Common myeloid progenitor, CD34-positive (primary cell): ENCODE results near the gene ARHGAP44.

Experiments used
- CTCF ChIA-PET: fragments of 350-600 bp; sonication (Branson Sonifier 250); formaldehyde crosslinking; loops from one replicate; lab custom pipeline; 2021; ENCODE audit warnings: antibody characterized with exemption; lab: Charles Lee
- POLR2A ChIA-PET: fragments of 350-600 bp; sonication (Branson Sonifier 250); formaldehyde crosslinking; loops from one replicate; lab custom pipeline; 2021; ENCODE audit warnings: antibody characterized with exemption; lab: Charles Lee
- DNase-seq, 3 donors: peaks; one replicate each; pipeline versions ENCODE4 v3.0.0 to v3.0.0-alpha.2; 2013
- H3K27ac ChIP-seq, 2 experiments: 1 replicate in 1 of 2; 2 replicates in 1 of 2; pipeline ENCODE4 v1.7.0; 2013; ENCODE audit warnings: inconsistent platforms in 2 of 2, low read length in 2 of 2, mild to moderate bottlenecking in 2 of 2, low read depth in 1 of 2, moderate library complexity in 1 of 2; ENCODE audit not compliant: severe bottlenecking in 2 of 2, insufficient read depth in 1 of 2, poor library complexity in 1 of 2
- H3K27me3 ChIP-seq, 5 experiments: replicated peaks in 2 of 5; 1 replicate in 3 of 5; 2 replicates in 2 of 5; pipeline versions ENCODE4 v1.6.1 to v1.7.0; 2013; ENCODE audit warnings: low read length in 4 of 5, mild to moderate bottlenecking in 2 of 5, moderate library complexity in 2 of 5, inconsistent platforms in 1 of 5; ENCODE audit not compliant: insufficient read depth in 5 of 5, control insufficient read depth in 4 of 5
- H3K36me3 ChIP-seq, 4 experiments: 1 replicate in 2 of 4; 2 replicates in 2 of 4; pipeline versions ENCODE4 v1.6.1 to v1.7.0; 2013; ENCODE audit warnings: low read length in 3 of 4, control low read depth in 1 of 4, mild to moderate bottlenecking in 1 of 4; ENCODE audit not compliant: control insufficient read depth in 4 of 4, insufficient read depth in 4 of 4
- H3K4me1 ChIP-seq, 4 experiments: 1 replicate in 3 of 4; 2 replicates in 1 of 4; pipeline versions ENCODE4 v1.6.1 to v1.7.1; 2013; ENCODE audit warnings: low read length in 3 of 4, mild to moderate bottlenecking in 3 of 4, control low read depth in 1 of 4, inconsistent platforms in 1 of 4, moderate library complexity in 1 of 4; ENCODE audit not compliant: control insufficient read depth in 4 of 4, insufficient read depth in 4 of 4; ENCODE audit errors: control extremely low read depth in 1 of 4
- H3K4me3 ChIP-seq, 7 experiments: 1 replicate in 4 of 7; 2 replicates in 3 of 7; pipeline versions ENCODE4 v1.5.1 to v1.7.0; 2013; ENCODE audit warnings: mild to moderate bottlenecking in 7 of 7, low read length in 6 of 7, moderate library complexity in 6 of 7, inconsistent platforms in 2 of 7, low read depth in 2 of 7, control low read depth in 1 of 7; ENCODE audit not compliant: insufficient read depth in 4 of 7, control insufficient read depth in 1 of 7; ENCODE audit errors: extremely low read depth in 1 of 7
- H3K9me3 ChIP-seq, 5 experiments: 1 replicate in 4 of 5; 2 replicates in 1 of 5; pipeline versions ENCODE4 v1.6.1 to v1.7.1; 2013; ENCODE audit warnings: low read length in 4 of 5, mild to moderate bottlenecking in 2 of 5, inconsistent platforms in 1 of 5, low read depth in 1 of 5, moderate library complexity in 1 of 5; ENCODE audit not compliant: control insufficient read depth in 4 of 5, insufficient read depth in 2 of 5; ENCODE audit errors: control extremely low read depth in 1 of 5
- WGBS: methylation state at CpG from one replicate; pipeline ENCODE4 v1.1.5; 2013; ENCODE audit not compliant: insufficient coverage; 5-methylcytosine and 5-hydroxymethylcytosine counted together

The ARHGAP44 gene

DNA sequence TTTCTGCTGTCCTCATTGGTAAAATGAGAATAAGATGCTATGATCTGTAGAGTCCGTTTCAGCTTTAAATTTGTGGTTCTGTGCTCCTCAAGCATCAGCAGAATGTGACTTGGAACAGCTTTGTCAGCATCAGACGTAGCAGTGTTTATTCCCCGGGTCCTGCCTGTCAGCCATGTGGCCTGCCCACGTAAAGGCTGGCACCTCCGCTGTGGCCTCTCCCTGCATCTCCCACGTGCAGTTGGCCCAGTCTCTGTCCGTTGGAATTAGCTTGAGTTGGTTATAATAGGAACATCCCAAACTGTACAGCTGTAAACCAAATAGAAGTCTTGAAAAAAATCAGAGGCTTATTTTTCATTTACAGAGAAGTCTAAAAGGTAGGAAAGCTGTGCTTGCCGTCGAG is 61.7 kb downstream of the ARHGAP44 start:
- Histone ChIP-seq H3K27me3 (no peaks in the 10 kb centered on the region), H3K4me1 (no peaks in the 10 kb centered on the region), H3K4me3 (no peak overlapping the region), H3K36me3 (no peaks in the 10 kb centered on the region), H3K9me3 (peaks cover 0 to 14% (median 0%) of the 10 kb centered on the region in 5 experiments), H3K27ac (no peak overlapping the region)
- WGBS, result 100% methylated on average over 7 of the region's 9 CpGs
- CTCF ChIA-PET, result no interaction called here
- no peak for DNase-seq
- POLR2A ChIA-PET, result no interaction called here

DNA sequence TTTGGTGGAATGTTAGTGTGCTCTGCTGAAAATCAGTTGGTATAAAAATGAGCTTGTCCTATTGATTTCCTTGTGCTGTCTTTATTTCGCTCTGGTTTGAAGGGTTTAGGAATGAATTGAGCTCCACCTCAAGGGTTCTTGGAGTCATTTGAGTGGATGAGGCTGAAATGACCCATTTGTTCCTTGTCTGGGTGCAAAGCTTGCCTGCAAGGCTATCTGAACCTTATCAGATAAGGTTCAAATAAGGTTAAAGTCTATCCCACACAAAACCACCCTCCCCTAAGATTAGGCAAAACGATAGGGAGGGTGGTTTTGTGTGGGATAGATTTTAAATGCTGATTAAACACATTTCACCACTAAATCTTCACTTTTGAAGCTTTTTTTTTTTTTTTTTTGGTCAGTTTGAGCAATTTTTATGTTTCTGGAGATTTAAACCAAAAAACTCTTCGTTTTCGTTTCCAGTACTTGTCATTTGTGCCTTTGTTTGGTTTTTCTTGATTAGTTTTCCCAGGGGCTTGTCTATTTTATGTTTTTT is 62.7 kb downstream of the ARHGAP44 start:
- Histone ChIP-seq H3K4me1 (no peaks in the 10 kb centered on the region), H3K27ac (no peak overlapping the region), H3K4me3 (no peak overlapping the region), H3K27me3 (no peaks in the 10 kb centered on the region), H3K36me3 (no peaks in the 10 kb centered on the region), H3K9me3 (peaks cover 0 to 16% (median 0%) of the 10 kb centered on the region in 5 experiments)
- DNase-seq, result no peak
- ChIA-PET CTCF (no interaction called here), POLR2A (no interaction called here)
- 100% methylated on average over 1 of the region's 4 CpGs for WGBS

DNA sequence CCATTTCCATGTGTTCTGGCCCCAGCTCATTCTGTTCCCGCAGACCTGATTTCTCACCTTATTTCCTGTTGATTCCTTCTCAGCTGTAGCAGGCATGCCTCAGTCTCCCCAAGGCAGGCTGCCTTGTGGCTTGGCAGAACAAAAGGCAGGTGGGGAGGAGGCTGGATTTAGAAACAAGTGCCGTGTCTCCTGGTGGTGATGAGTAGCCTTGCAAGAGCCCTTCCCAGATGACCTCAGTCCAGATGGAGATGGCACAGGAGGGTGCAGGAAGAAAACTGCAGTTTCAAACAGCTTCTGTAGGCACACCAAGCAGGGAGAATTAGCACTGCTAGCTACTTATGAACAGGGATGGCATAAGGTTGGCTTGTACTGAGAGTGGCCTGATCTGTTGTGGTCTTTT is 64.6 kb downstream of the ARHGAP44 start:
- no peak for DNase-seq
- no peaks in the 10 kb centered on the region for H3K4me1 ChIP-seq
- H3K27me3 ChIP-seq, result no peaks in the 10 kb centered on the region
- WGBS, result 67% methylated on average over 1 of the region's 2 CpGs
- ChIA-PET CTCF (no interaction called here), POLR2A (interaction anchor here (0.6 kb wide), 1 partner anchor 418 kb away, joined by 3 read pairs; no protein-coding TSS in a partner anchor)
- peaks cover 0 to 24% (median 0%) of the 10 kb centered on the region in 5 experiments for H3K9me3 ChIP-seq
- H3K36me3 ChIP-seq, result no peaks in the 10 kb centered on the region
- no peak overlapping the region for H3K27ac ChIP-seq
- H3K4me3 ChIP-seq, result no peak overlapping the region

DNA sequence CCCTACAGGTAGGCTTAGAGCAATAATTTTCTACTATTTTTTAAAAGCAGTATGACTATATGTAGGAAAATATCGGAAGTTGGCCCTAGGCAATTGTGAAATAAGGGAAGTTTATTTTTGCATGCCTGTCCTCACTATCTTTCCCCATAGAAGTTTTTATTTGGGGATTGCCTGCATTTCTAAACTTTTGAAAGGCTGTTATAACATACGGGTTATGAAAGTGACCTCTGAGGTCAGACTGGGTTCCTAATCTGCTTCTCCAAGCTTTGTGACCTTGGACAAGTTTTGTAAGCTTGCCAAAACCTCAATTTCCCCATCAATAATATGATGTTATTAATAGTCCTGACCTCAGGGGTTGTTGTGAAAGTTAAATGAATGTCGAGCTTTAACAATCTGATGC is 67.1 kb downstream of the ARHGAP44 start:
- ChIA-PET CTCF (no interaction called here), POLR2A (no interaction called here)
- no peaks in the 10 kb centered on the region for H3K36me3 ChIP-seq
- no peak overlapping the region for H3K27ac ChIP-seq
- H3K27me3 ChIP-seq, result no peaks in the 10 kb centered on the region
- no peak overlapping the region for H3K4me3 ChIP-seq
- peaks cover 0 to 19% (median 0%) of the 10 kb centered on the region in 5 experiments for H3K9me3 ChIP-seq
- DNase-seq, result no peak
- no peaks in the 10 kb centered on the region for H3K4me1 ChIP-seq
- WGBS, result no CpG with 5 or more reads among the region's 3 CpGs

DNA sequence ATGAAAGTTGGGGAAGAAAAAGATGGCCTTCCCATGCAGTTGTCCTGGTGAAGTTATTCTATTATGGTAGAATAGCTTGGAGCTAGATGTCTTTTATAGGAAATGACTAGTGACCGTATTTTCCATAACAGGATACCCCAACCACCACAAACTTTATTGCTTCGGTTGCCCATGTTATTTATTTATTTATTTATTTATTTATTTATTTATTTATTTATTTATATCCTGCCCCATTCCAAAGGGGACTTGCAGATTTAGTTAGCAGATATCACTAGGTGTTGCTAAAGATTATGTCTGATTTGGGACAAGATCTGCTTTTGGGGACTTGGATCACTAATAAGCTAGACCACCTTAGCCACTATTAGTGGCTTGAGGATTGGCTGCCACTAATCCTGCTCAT is 68.3 kb downstream of the ARHGAP44 start:
- Histone ChIP-seq H3K4me3 (no peak overlapping the region), H3K36me3 (no peaks in the 10 kb centered on the region), H3K4me1 (no peaks in the 10 kb centered on the region), H3K27me3 (no peaks in the 10 kb centered on the region), H3K9me3 (peaks cover 0 to 22% (median 0%) of the 10 kb centered on the region in 5 experiments), H3K27ac (no peak overlapping the region)
- WGBS, result no CpG with 5 or more reads among the region's 2 CpGs
- ChIA-PET POLR2A (no interaction called here), CTCF (no interaction called here)
- no peak for DNase-seq

DNA sequence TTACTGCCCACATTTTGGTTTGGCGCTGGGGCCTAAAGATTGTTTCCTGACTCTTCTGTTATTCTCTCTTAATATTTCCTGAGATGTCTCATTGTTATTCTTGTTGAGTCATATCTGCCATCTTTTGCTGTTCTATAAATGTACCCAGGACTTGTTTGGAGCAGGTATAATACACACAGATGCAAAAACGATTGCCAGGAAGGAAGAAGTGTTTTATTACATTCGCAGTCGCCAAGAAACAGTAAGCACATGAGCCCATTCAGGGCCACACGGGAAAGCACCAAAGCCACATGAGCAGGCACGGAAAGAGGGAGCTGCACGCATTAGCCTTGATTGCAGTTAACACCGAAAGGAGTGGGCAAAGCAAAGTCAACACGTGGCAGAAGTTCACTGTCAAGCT is 70.2 kb downstream of the ARHGAP44 start:
- Histone ChIP-seq H3K27me3 (no peaks in the 10 kb centered on the region), H3K4me1 (no peaks in the 10 kb centered on the region), H3K9me3 (peaks cover 0 to 15% (median 0%) of the 10 kb centered on the region in 5 experiments), H3K27ac (no peak overlapping the region), H3K36me3 (no peaks in the 10 kb centered on the region), H3K4me3 (no peak overlapping the region)
- ChIA-PET CTCF (no interaction called here), POLR2A (no interaction called here)
- no peak for DNase-seq
- 88% methylated on average over 9 of the region's 9 CpGs for WGBS

DNA sequence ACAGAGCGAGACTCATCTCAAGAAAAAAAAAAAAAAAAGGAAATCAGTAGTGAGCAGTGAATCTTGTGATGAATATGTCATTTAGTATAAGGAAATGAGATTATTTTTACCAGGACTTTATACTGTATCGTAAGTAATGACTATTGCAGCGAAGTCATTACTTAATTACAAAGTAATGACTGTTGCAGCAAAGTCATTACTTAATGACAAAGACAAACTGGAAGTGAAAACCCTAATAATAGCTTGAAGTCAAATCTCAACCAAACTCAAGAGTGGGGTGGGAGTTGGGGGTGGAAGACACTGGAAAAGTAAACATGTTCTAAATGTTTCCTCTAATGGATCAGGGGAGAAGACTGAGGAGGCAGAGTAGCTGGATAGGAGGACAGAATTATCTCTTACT is 76.5 kb downstream of the ARHGAP44 start:
- Histone ChIP-seq H3K4me3 (no peak overlapping the region), H3K9me3 (peaks cover 0 to 4% (median 0%) of the 10 kb centered on the region in 5 experiments), H3K4me1 (no peaks in the 10 kb centered on the region), H3K27me3 (no peaks in the 10 kb centered on the region), H3K27ac (no peak overlapping the region), H3K36me3 (no peaks in the 10 kb centered on the region)
- ChIA-PET CTCF (no interaction called here), POLR2A (no interaction called here)
- WGBS, result 100% methylated on average over 1 of the region's 3 CpGs
- no peak for DNase-seq
